ENCODE measurements around the gene RAMP3.
"Not testable (repeated sequence)": the region's sequence is repeated elsewhere in the genome, so short reads cannot be mapped to it uniquely, and the experiment has no call there.

- TF ChIP-seq CTCF, POLR2A, POLR2AphosphoS5 (IDR thresholded peaks at IDR 0.05): not testable (repeated sequence)
Measured at GRCh38 chr7:45206266-45206665, 48.7 kb downstream of the RAMP3 start.

All from prostate gland (tissue), 2 donors.